Loucy (cell line): ENCODE measurements around the gene C1orf56.
A peak's percentile ranks its signal among the peaks of the same experiment; 100 is the strongest.

Source experiments
- H2AFZ ChIP-seq: fragments of 200-600 bp; sonication (generic); 2 replicates; pipeline ENCODE4 v1.6.0; 2016; ENCODE audit warnings: antibody characterized with exemption, mild to moderate bottlenecking, low read length, moderate library complexity
- H3F3A ChIP-seq: fragments of 200-600 bp; 2 replicates; pipeline ENCODE4 v1.6.0; 2016; ENCODE audit warnings: antibody characterized with exemption, low read depth, mild to moderate bottlenecking
- H3K27me3 ChIP-seq: fragments of 200-600 bp; sonication (generic); 2 replicates; pipeline ENCODE4 v1.6.1; 2014; ENCODE audit warnings: low read length, mild to moderate bottlenecking; ENCODE audit not compliant: insufficient read depth, poor library complexity, severe bottlenecking
- H3K36me3 ChIP-seq: fragments of 200-600 bp; sonication (generic); 2 replicates; pipeline ENCODE4 v1.6.1; 2016; ENCODE audit warnings: low read length; ENCODE audit not compliant: insufficient read depth
- H3K4me1 ChIP-seq: fragments of 200-600 bp; sonication (generic); 2 replicates; pipeline ENCODE4 v1.5.1; 2014; ENCODE audit warnings: low read length, mild to moderate bottlenecking; ENCODE audit not compliant: insufficient read depth, poor library complexity, severe bottlenecking
- H3K4me2 ChIP-seq: fragments of 200-600 bp; sonication (generic); 2 replicates; pipeline ENCODE4 v1.6.0; 2014; ENCODE audit warnings: antibody characterized with exemption, low read length, low read depth, mild to moderate bottlenecking; ENCODE audit not compliant: poor library complexity, severe bottlenecking
- H3K4me3 ChIP-seq: fragments of 200-600 bp; sonication (generic); 2 replicates; pipeline ENCODE4 v1.5.1; 2014; ENCODE audit warnings: low read length, mild to moderate bottlenecking, mixed read lengths; ENCODE audit not compliant: poor library complexity, severe bottlenecking
- H3K79me2 ChIP-seq: fragments of 200-600 bp; sonication (generic); 2 replicates; pipeline ENCODE4 v1.6.1; 2014; ENCODE audit warnings: low read length; ENCODE audit not compliant: insufficient read depth
- H3K9ac ChIP-seq: fragments of 200-600 bp; sonication (generic); 2 replicates; pipeline ENCODE4 v1.6.0; 2014; ENCODE audit warnings: mild to moderate bottlenecking, low read depth, low read length, moderate library complexity; ENCODE audit not compliant: poor library complexity, severe bottlenecking
- H3K9me2 ChIP-seq: fragments of 200-600 bp; sonication (generic); replicated peaks from 2 replicates; pipeline ENCODE4 v1.6.1; 2016; ENCODE audit warnings: low read depth, low read length, mixed read lengths
- H3K9me3 ChIP-seq: fragments of 200-600 bp; sonication (generic); 2 replicates; pipeline ENCODE4 v1.6.1; 2014; ENCODE audit warnings: mild to moderate bottlenecking, antibody characterized with exemption, low read length, low read depth; ENCODE audit not compliant: insufficient read depth
- H4K20me1 ChIP-seq: fragments of 200-600 bp; sonication (generic); 2 replicates; pipeline ENCODE4 v1.6.0; 2014; ENCODE audit warnings: antibody characterized with exemption, low read length, mild to moderate bottlenecking; ENCODE audit not compliant: insufficient read depth, poor library complexity, severe bottlenecking
- CTCF ChIP-seq: fragments of 200-600 bp; sonication (generic); conservative IDR thresholded peaks from 2 replicates; pipeline ENCODE4 v1.5.1; 2014; ENCODE audit warnings: mild to moderate bottlenecking, antibody characterized with exemption, low read length
- EZH2phosphoT487 ChIP-seq: fragments of 200-600 bp; IDR thresholded peaks from 2 replicates; pipeline ENCODE4 v1.6.1; 2018; ENCODE audit warnings: antibody characterized with exemption, mild to moderate bottlenecking, moderate library complexity, borderline replicate concordance

The C1orf56 gene

GRCh38 chr1:151005729-151006319, 41.7 kb upstream of the C1orf56 start:
- no peak for TF ChIP-seq EZH2phosphoT487
- peaks cover 4% of the 10 kb centered on the region; the same call in 1 of the 2 replicates for H3F3A ChIP-seq
- peak overlapping the region; percentile 94 for H3K4me2 ChIP-seq
- peak overlapping the region; percentile 81 for H3K9ac ChIP-seq
- H3K79me2 ChIP-seq = peaks cover 32% of the 10 kb centered on the region
- no peaks in the 10 kb centered on the region for H3K27me3 ChIP-seq
- no peaks in the 10 kb centered on the region for H4K20me1 ChIP-seq
- H3K4me1 ChIP-seq = peaks cover 63% of the 10 kb centered on the region
- H2AFZ ChIP-seq = peak overlapping the region; percentile 91; the same call in 1 of the 2 replicates
- no peaks in the 10 kb centered on the region for H3K36me3 ChIP-seq
- H3K4me3 ChIP-seq = peak overlapping the region; percentile 76
- no peaks in the 10 kb centered on the region for H3K9me3 ChIP-seq
- H3K9me2 ChIP-seq = no peaks in the 10 kb centered on the region

- Histone ChIP-seq H3K9me2 (no peaks in the 10 kb centered on the region), H3K27me3 (no peaks in the 10 kb centered on the region), H3K36me3 (no peaks in the 10 kb centered on the region), H4K20me1 (no peaks in the 10 kb centered on the region), H3K9me3 (no peaks in the 10 kb centered on the region), H3K4me1 (peaks cover 70% of the 10 kb centered on the region), H3K4me3 (peak within 1 kb of the TSS; percentile 96), H3K9ac (peak within 1 kb of the TSS; percentile 86), H2AFZ (peak within 1 kb of the TSS; percentile 91), H3K4me2 (peak within 1 kb of the TSS; percentile 94), H3K79me2 (peaks cover 37% of the 10 kb centered on the region), H3F3A (peaks cover 9% of the 10 kb centered on the region; the same call in 1 of the 2 replicates)
- TF ChIP-seq EZH2phosphoT487 (no peak), CTCF (peak; percentile 63)
These were observed 41.1 kb upstream of the C1orf56 start, which contains the start of gene MINDY1 for GRCh38 chr1:151006327-151007052. TSS of gene MINDY1 (minus strand) at chr1:151006902. CDS start at chr1:151002617, 4,285 bp downstream.

- Histone ChIP-seq H4K20me1 (no peaks in the 10 kb centered on the region), H3K9me3 (no peaks in the 10 kb centered on the region), H3K9me2 (no peaks in the 10 kb centered on the region), H3K36me3 (no peaks in the 10 kb centered on the region), H3K4me3 (peak overlapping the region; percentile 96), H3K9ac (peak overlapping the region; percentile 86), H3K27me3 (no peaks in the 10 kb centered on the region), H3K4me1 (peaks cover 68% of the 10 kb centered on the region), H2AFZ (peak overlapping the region; percentile 84), H3K79me2 (peaks cover 33% of the 10 kb centered on the region), H3F3A (peaks cover 9% of the 10 kb centered on the region; the same call in 1 of the 2 replicates), H3K4me2 (peak overlapping the region; percentile 94)
- TF ChIP-seq EZH2phosphoT487 (no peak), CTCF (no peak)
These were observed 39.7 kb upstream of the C1orf56 start for GRCh38 chr1:151007853-151008243.
